NB4 (cell line): ENCODE results near the gene LRMDA.

ENCODE experiments used
- MYC ChIP-seq: IDR thresholded peaks from 2 replicates; pipeline ENCODE4 v1.6.1; 2011; ENCODE audit warnings: low read depth, low read length
- POLR2A ChIP-seq: IDR thresholded peaks from 2 replicates; pipeline ENCODE4 v1.6.1; 2011; ENCODE audit warnings: mild to moderate bottlenecking; ENCODE audit not compliant: insufficient read length; ENCODE audit errors: extremely low read depth
- TF ChIP-seq, protein P1 (sequence below): IDR thresholded peaks from one replicate; pipeline ENCODE4 v1.5.1; 2012; ENCODE audit warnings: low read depth, low read length
- TF ChIP-seq, protein P2 (sequence below): IDR thresholded peaks from 2 replicates; pipeline ENCODE4 v1.6.1; 2011; ENCODE audit warnings: low read depth, low read length

DNA sequence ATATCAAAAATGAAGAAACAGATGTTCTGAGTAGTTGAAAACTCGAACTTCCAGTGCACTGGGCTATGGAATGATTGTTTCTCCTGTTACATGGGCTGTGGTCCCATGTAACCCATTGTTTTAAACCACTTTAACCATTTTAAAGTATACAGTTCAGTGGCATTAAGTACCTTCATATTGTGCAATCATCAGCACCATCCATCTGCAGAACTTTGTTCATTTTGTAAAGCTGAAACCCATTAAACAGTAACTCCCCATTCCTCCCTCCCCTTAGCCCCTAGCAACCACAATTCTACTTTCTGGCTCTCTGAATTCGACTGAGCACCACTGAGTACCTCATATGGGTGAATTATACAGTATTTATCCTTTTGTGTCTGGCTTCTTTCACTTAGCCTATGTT lies 217.4 kb downstream of the LRMDA start:
- TF ChIP-seq, protein P1, sequence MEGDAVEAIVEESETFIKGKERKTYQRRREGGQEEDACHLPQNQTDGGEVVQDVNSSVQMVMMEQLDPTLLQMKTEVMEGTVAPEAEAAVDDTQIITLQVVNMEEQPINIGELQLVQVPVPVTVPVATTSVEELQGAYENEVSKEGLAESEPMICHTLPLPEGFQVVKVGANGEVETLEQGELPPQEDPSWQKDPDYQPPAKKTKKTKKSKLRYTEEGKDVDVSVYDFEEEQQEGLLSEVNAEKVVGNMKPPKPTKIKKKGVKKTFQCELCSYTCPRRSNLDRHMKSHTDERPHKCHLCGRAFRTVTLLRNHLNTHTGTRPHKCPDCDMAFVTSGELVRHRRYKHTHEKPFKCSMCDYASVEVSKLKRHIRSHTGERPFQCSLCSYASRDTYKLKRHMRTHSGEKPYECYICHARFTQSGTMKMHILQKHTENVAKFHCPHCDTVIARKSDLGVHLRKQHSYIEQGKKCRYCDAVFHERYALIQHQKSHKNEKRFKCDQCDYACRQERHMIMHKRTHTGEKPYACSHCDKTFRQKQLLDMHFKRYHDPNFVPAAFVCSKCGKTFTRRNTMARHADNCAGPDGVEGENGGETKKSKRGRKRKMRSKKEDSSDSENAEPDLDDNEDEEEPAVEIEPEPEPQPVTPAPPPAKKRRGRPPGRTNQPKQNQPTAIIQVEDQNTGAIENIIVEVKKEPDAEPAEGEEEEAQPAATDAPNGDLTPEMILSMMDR: no peak
- TF ChIP-seq POLR2A (no peak), MYC (no peak)
- TF ChIP-seq, protein P2, sequence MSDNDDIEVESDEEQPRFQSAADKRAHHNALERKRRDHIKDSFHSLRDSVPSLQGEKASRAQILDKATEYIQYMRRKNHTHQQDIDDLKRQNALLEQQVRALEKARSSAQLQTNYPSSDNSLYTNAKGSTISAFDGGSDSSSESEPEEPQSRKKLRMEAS: no peak
